Smooth muscle cell of bladder (primary cell): ENCODE results near the gene OR3A2. TPM values are rescaled to one million over a fixed set of nuclear protein-coding genes. Genes with fewer than 3 reads are reported as not detected.

Source experiments
- total RNA-seq: library from RNA; depleted of rRNA; stranded (reverse); fragments of >200 nt; gene quantifications from 2 replicates; pipeline ENCODE4 v1.2.3, GENCODE V29; 2014

The OR3A2 gene
- 0.18 and 0.57 TPM in 2 replicates for total RNA-seq

GRCh38 chr17:3385869-3386816 lies at the start of gene OR3A2:
OR3A2 (minus strand) TSS chr17:3386308.

GRCh38 chr17:3433741-3434140 lies 47.6 kb upstream of the OR3A2 start, which contains the start of gene OR1E2:
OR1E2 (minus strand) TSS chr17:3433841; CDS start chr17:3433841, 0 bp downstream.

GRCh38 chr17:3411070-3411469 lies 25.0 kb upstream of the OR3A2 start, which contains the start of gene OR3A3:
OR3A3 (plus strand) TSS chr17:3411370.

GRCh38 chr17:3398310-3398709 lies 12.2 kb upstream of the OR3A2 start, which contains the start of gene OR1E1:
OR1E1 (minus strand) TSS chr17:3398410; CDS start chr17:3398410, 0 bp downstream.

GRCh38 chr17:3298260-3298659 lies 87.8 kb downstream of the OR3A2 start, which contains the start of gene OR3A1:
OR3A1 (minus strand) TSS chr17:3298360; CDS start chr17:3292582, 5,778 bp downstream.

Other genes starting within 250 kb of the OR3A2 start
- not detected in 2 replicates for gene OR1A2, start 188.8 kb downstream of the OR3A2 start, total RNA-seq
- gene OR1A1, start 178.6 kb downstream of the OR3A2 start, total RNA-seq, result not detected in 2 replicates
- gene OR3A1, start 87.9 kb downstream of the OR3A2 start, total RNA-seq, result under 0.01 and 0.09 TPM in 2 replicates
- gene OR1E1, start 12.1 kb upstream of the OR3A2 start, total RNA-seq, result not detected in 2 replicates
- not detected in 2 replicates for gene OR3A3, start 25.1 kb upstream of the OR3A2 start, total RNA-seq
- not detected in 2 replicates for gene OR1E2, start 47.5 kb upstream of the OR3A2 start, total RNA-seq
- gene SPATA22, start 85.5 kb upstream of the OR3A2 start, total RNA-seq, result 0.09 and 1.8 TPM in 2 replicates
- 3.6 and 7.6 TPM in 2 replicates for gene ASPA, start 89.7 kb upstream of the OR3A2 start, total RNA-seq
- 1.4 and 4.3 TPM in 2 replicates for gene TRPV3, start 171.5 kb upstream of the OR3A2 start, total RNA-seq
- 1.3 and 2.7 TPM in 2 replicates for gene TRPV1, start 223.1 kb upstream of the OR3A2 start, total RNA-seq
- gene SHPK, start 249.9 kb upstream of the OR3A2 start, total RNA-seq, result 9.4 and 11.7 TPM in 2 replicates